ENCODE results near the gene BOD1L1.

BOD1L1 gene

GRCh38 chr4:13537832-13538177 lies 89.7 kb downstream of the BOD1L1 start:
- H3K27ac ChIP-seq = no peak overlapping the region
- TF ChIP-seq CTCF (conservative IDR thresholded peaks at IDR 0.05) = no peak

DNA sequence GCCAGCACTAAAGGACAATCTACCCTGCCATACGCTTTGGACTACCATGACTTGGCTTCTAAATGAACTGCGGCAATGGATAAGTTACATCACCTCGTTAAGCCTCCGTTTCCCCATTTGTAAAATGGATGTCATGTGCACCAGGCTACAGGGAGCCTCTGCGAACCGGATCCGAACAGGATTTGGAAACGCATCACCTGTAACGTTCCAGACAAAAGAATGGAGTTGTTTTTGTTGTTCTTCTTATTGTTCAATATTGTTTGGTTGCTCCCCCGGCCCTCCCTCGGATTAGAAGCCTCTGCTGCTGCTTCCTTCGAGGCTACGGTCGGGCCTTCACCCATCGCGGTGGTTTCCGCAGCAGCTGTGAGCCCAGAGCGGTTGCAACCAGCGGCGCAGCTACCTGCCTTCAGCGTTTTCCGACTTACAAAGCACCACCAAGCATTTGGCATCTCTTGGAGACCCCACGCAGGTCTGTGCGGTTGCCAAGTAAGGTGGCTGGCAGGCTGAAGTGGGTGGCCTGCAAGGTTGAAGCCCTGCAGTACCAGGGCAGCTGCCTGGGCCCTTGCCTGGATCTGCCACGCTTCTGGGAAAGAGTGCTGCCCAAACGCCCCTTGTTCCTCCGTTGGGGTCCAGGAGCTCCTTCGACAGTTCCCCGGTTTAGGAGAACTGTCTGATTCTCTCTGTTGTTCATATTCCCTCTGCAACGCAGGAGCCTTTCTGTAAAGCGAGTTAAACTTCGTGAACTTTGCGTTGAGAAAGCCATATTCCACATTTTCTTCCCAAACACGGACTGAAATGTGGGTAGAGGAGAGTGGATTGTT lies 90.3 kb downstream of the BOD1L1 start:
- TF ChIP-seq CTCF (conservative IDR thresholded peaks at IDR 0.05) = no peak
- no peak overlapping the region for H3K27ac ChIP-seq

DNA sequence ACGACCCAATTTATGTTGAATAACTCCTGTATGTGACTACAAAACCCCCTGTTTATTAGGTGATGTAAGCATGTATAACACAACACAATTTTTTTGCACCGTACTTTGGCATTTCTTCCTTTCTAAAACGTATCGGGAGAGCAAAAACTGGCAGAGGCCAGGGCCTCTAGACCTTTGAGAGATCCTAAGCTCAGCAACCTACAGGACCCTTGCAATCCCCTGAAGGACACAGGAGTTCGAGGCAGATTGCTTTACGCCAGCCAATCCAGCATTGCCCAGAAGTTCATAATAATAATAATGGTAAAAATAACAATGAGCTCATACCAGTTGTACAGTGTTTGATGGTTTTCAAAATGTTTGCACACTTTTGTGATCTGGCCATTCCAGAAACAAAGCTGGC lies 90.9 kb downstream of the BOD1L1 start:
- no peak for TF ChIP-seq CTCF (conservative IDR thresholded peaks at IDR 0.05)
- H3K27ac ChIP-seq = no peak overlapping the region

GRCh38 chr4:13535708-13536361 lies 91.7 kb downstream of the BOD1L1 start:
- H3K27ac ChIP-seq = no peak overlapping the region
- TF ChIP-seq CTCF (conservative IDR thresholded peaks at IDR 0.05) = no peak

GRCh38 chr4:13535118-13535517 lies 92.4 kb downstream of the BOD1L1 start:
- TF ChIP-seq CTCF (conservative IDR thresholded peaks at IDR 0.05) = no peak
- H3K27ac ChIP-seq = no peak overlapping the region

- H3K27ac ChIP-seq = no peak overlapping the region
- TF ChIP-seq CTCF (conservative IDR thresholded peaks at IDR 0.05) = no peak
Observed at GRCh38 chr4:13534344-13535063, 93.0 kb downstream of the BOD1L1 start.

DNA sequence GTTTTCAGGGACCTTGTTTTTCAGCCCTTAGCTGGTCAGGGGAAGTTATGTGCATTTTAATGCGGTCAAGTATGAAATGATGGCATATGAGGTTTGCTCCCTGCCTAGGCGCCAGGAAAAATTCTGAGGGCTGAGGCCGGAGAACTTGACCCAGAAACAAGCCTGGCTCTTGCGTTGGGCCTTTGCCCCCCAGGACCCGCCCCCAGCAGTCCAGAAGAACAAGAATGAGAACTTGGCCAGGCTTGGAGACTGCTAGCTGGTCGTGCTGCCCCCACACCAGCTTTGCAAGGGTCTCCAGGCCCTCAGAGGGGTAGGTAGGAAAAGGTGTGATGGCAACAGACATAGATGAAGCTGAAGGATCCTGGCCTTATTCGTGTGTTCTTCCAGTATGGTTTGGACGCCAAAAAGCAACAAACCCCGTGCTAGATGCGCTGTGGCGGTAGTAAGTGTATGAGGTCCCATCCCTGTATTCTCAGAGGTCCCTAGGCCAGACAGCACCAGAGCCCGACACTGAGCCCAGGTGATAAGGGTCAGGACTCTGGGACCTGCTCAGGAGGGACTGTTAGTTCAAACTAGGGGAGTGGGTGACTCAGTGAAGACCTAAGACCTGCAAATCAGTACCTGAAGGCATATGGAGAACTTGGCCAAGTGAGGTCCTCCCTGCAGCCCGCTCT lies 93.7 kb downstream of the BOD1L1 start:
- TF ChIP-seq CTCF (conservative IDR thresholded peaks at IDR 0.05) = no peak

More for the DNA sequence above, 93.7 kb downstream of the BOD1L1 start:
- no peak overlapping the region for H3K27ac ChIP-seq

Data from VCaP (cell line).